Fibroblast of pulmonary artery (primary cell): Measurements from ENCODE around the gene LUC7L.
"Not testable (repeated sequence)": the region's sequence is repeated elsewhere in the genome, so short reads cannot be mapped to it uniquely, and the experiment has no call there.

ENCODE experiments used
- DNase-seq: peaks from one replicate; pipeline ENCODE4 v3.0.0-alpha.2; 2010; ENCODE audit warnings: low read depth
- H3K4me3 ChIP-seq: replicated peaks from 2 replicates; pipeline ENCODE4 v1.5.1; 2011; ENCODE audit warnings: low read depth, mild to moderate bottlenecking, control low read depth, low read length, moderate library complexity
- TF ChIP-seq, protein P1 (sequence below): IDR thresholded peaks from 2 replicates; pipeline ENCODE4 v1.5.1; 2011; ENCODE audit warnings: mild to moderate bottlenecking, control low read depth, low read length, inconsistent platforms; ENCODE audit errors: missing control alignments

LUC7L gene

DNA sequence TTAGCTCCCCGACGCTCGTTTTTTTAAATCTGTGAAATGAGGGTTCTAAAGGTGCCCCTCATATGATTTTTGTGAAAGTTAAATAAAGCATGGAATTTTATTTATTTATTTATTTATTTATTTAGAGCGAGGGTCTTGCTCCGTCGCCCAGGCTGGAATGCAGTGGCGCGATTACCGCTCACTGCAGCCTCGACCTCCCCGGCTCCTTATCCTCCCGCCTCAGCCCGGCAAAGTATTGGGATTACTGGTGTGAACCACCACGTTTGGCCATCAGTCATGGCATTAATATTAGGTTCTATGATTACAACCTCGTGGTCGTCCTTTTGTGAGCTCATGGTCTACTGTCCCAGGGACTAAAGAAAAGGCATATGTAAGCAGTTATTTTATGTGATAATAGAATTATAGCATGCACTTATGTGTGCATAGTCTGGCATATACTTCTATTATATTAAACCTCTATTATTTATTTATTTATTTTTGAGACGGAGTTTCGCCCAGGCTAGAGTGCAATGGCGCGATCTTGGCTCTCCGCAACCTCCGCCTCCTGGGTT is 557 bp upstream of the LUC7L start:
- TF ChIP-seq, protein P1, sequence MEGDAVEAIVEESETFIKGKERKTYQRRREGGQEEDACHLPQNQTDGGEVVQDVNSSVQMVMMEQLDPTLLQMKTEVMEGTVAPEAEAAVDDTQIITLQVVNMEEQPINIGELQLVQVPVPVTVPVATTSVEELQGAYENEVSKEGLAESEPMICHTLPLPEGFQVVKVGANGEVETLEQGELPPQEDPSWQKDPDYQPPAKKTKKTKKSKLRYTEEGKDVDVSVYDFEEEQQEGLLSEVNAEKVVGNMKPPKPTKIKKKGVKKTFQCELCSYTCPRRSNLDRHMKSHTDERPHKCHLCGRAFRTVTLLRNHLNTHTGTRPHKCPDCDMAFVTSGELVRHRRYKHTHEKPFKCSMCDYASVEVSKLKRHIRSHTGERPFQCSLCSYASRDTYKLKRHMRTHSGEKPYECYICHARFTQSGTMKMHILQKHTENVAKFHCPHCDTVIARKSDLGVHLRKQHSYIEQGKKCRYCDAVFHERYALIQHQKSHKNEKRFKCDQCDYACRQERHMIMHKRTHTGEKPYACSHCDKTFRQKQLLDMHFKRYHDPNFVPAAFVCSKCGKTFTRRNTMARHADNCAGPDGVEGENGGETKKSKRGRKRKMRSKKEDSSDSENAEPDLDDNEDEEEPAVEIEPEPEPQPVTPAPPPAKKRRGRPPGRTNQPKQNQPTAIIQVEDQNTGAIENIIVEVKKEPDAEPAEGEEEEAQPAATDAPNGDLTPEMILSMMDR = no peak
- H3K4me3 ChIP-seq = peak overlapping the region; percentile 93
- DNase-seq = no peak

DNA sequence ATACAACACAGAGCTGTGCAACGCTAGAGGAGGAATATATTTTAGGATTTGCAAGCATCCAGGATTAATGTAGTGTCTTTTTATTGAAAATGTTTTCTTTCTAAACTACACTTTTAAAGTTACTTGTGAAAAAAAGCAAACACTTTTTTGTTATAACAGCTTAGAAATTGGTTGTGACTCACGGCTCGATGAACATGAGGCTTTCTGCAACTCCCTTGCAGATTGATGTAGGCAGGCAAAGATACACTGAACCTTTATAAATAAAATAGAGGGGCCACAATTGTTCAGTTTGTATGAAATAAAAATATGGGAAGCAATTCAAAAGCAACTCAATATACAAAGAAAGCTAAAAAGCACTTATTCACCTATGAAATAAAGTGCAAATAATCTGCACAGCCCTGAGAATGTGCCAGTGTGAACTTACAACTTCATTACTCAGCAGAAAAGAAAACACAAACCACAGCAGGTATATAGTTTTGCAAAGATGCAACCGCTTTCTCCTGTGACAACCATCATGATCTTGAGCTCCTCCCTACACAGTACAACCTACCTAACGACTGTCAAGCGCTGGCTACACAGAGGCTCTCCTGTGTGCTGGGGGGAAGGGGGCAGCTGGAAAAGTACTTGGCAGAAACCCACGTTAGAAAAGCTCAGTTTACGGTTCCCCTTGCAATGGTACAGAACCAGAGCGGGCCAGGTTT is 948 bp downstream of the LUC7L start:
- peak; percentile 8 for DNase-seq
- peak overlapping the region; percentile 93 for H3K4me3 ChIP-seq
- TF ChIP-seq, protein P1 = no peak

DNA sequence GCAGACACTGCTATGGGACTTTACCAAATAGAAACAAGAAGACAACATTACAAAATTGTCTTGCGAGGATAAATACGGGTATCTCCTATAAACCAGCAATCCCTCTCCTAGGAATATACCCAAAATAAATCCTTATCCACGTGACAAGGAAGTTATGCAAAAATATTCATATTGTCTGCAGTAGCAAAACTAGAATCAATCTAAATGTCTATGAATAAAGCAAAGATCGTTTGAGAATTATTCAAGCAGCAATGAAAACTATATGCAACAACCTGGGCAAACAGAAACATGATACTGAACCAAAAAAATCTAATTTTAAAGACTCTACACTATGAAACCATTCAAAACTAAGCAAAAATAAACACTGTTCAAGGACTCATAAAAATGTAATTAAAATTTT is 9.2 kb downstream of the LUC7L start:
- no peak overlapping the region for H3K4me3 ChIP-seq
- no peak for DNase-seq
- TF ChIP-seq, protein P1 = no peak

DNA sequence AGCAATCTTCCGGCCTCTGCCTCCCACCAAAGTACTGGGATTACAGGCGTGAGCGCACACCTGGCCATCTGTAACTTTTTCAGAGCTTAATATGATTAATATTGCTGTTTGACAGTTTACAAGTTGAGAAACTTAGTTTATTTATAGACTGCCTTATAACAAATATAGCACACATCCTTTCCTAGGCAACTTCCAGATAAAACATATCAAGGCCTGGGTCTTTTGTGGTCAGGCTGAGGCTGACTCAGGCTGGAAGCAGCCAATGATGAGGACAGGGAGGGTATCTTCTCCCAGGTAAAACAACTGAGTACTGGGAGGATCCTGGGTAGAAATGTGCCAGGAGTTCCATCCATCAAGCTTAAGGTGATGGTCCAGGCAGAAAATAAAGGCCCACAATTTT is 16.2 kb downstream of the LUC7L start:
- no peak overlapping the region for H3K4me3 ChIP-seq
- TF ChIP-seq, protein P1 = no peak
- no peak for DNase-seq

DNA sequence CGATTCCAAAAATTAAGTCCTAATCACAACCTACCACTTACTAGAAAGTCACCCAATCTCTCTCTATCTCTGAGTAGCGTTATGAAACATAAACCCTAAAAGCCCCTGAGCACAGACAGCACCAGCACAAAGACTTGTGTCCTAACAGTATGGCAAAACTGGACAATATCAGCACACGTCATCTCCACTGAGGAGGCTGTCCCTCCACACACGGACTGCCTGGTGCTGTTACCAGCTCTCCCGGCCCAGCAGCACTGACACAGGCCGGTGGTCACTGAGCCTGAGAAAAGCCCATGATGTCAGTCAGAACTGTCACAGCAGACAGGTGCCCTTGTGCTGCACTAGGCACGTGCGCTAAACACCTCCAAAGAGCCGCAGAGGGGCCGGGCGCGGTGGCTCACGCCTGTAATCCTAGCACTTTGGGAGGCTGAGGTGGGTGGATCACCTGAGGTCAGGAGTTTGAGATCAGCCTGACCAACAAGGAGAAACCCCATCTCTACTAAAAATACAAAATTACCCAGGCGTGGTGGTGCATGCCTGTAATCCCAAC is 17.5 kb downstream of the LUC7L start:
- H3K4me3 ChIP-seq, DNase-seq: not testable (repeated sequence)

DNA sequence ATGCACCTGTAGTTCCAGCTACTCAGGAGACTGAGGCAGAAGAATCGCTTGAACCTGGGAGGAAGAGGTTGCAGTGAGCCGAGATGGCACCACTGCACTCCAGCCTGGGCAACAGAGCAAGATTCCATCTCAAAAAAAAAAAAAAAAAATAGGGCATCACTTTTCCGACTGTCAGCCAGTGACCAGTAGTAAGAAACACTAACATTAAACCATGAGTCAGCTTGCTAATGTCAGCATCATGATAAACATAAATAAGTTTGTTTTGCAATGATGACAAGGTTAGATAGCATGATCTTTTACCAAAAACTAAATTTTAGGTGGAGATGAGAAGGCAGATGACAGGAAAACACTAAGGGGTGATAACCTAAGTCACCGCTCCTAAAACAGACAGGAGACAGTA is 19.9 kb downstream of the LUC7L start:
- H3K4me3 ChIP-seq, DNase-seq: not testable (repeated sequence)

DNA sequence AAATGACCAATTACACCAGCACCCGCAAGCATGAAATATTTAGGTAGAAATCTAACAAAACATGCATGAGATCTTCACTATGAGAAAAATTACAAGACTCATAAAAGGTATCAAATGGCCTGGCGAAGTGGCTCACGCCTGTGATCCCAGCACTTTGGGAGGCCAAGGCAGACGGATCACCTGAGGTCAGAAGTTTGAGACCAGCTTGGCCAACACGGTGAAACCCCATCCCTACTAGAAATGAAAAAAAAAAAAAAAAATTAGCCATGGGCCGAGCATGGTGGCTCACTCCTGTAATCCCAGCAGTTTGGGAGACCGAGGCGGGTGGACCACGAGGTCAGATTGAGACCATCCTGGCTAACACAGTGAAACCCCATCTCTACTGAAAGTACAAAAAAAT is 25.2 kb downstream of the LUC7L start:
- not testable (repeated sequence) for DNase-seq, H3K4me3 ChIP-seq

DNA sequence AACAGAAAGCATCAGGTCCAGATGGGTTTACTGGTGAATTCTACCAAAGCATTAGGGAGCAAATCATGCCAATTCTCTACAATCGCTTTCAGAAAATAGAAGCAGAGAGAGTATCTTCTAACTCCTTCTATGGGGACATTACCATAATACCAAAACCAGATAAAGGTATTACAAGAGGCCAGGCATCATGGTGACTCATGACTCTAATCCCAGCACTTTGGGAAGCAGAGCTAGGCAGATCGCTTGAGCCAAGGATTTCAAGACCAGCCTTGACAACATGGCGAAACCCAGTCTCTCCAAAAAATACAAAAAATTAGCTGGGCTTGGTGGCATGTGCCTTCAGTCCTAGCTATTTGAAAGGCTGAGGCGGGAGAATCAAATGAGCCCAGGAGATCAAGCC is 26.0 kb downstream of the LUC7L start:
- no peak overlapping the region for H3K4me3 ChIP-seq
- DNase-seq = no peak
- TF ChIP-seq, protein P1 = no peak
